ENCODE measurements around the gene MTMR3.

- TF ChIP-seq ESRRA (IDR thresholded peaks at IDR 0.05; ENCODE audit: borderline replicate concordance, low read length): no peak
- no peak for TF ChIP-seq REST (IDR thresholded peaks at IDR 0.05)
These were observed 158.9 kb downstream of the MTMR3 start for GRCh38 chr22:30041881-30042280.

Measured in A549 (cell line).